Measurements from ENCODE around the gene PARP16.
A peak's percentile ranks its signal among the peaks of the same experiment; 100 is the strongest.
"Not testable (repeated sequence)": the region's sequence is repeated elsewhere in the genome, so short reads cannot be mapped to it uniquely, and the experiment has no call there.

PARP16 gene

GRCh38 chr15:65270811-65271545 lies 15.7 kb downstream of the PARP16 start:
- peak; percentile 63 for DNase-seq

- no peak for DNase-seq
Observed at GRCh38 chr15:65268411-65268810, 18.3 kb downstream of the PARP16 start.

GRCh38 chr15:65266469-65266868 lies 20.2 kb downstream of the PARP16 start:
- DNase-seq: no peak

- no peak for DNase-seq
Observed at GRCh38 chr15:65264863-65265430, 21.7 kb downstream of the PARP16 start.

- no peak for DNase-seq
Observed at GRCh38 chr15:65263313-65263712, 23.4 kb downstream of the PARP16 start.

GRCh38 chr15:65260968-65261367 lies 25.7 kb downstream of the PARP16 start:
- DNase-seq: no peak

GRCh38 chr15:65259367-65259797 lies 27.3 kb downstream of the PARP16 start:
- no peak for DNase-seq

GRCh38 chr15:65258375-65259262 lies 28.1 kb downstream of the PARP16 start:
- DNase-seq: no peak

GRCh38 chr15:65255486-65256140 lies 31.1 kb downstream of the PARP16 start:
- DNase-seq: no peak

- DNase-seq: no peak
Observed at GRCh38 chr15:65254758-65255157, 31.9 kb downstream of the PARP16 start.

- no peak for DNase-seq
Observed at GRCh38 chr15:65254356-65254755, 32.3 kb downstream of the PARP16 start.

- no peak for DNase-seq
Observed at GRCh38 chr15:65249641-65250040, 37.0 kb downstream of the PARP16 start.

GRCh38 chr15:65248511-65249255 lies 38.0 kb downstream of the PARP16 start:
- no peak for DNase-seq

- no peak for DNase-seq
Observed at GRCh38 chr15:65246939-65247338, 39.7 kb downstream of the PARP16 start.

- no peak for DNase-seq
Observed at GRCh38 chr15:65246026-65246714, 40.5 kb downstream of the PARP16 start.

GRCh38 chr15:65245096-65245856 lies 41.4 kb downstream of the PARP16 start:
- DNase-seq: peak; percentile 60

- no peak for DNase-seq
Observed at GRCh38 chr15:65244638-65245037, 42.0 kb downstream of the PARP16 start.

GRCh38 chr15:65236443-65236842 lies 50.2 kb downstream of the PARP16 start:
- not testable (repeated sequence) for DNase-seq

GRCh38 chr15:65233696-65234095 lies 53.0 kb downstream of the PARP16 start:
- no peak for DNase-seq

- DNase-seq: no peak
Observed at GRCh38 chr15:65232520-65232919, 54.2 kb downstream of the PARP16 start.

- DNase-seq: no peak
Observed at GRCh38 chr15:65231306-65231705, 55.4 kb downstream of the PARP16 start.
